Loucy (cell line): ENCODE measurements around the gene IMMT.
"Not testable (repeated sequence)": the region's sequence is repeated elsewhere in the genome, so short reads cannot be mapped to it uniquely, and the experiment has no call there.

Source experiments
- EZH2phosphoT487 ChIP-seq: fragments of 200-600 bp; IDR thresholded peaks from 2 replicates; pipeline ENCODE4 v1.6.1; 2018; ENCODE audit warnings: antibody characterized with exemption, mild to moderate bottlenecking, moderate library complexity, borderline replicate concordance
- TF ChIP-seq, protein P1 (sequence below): fragments of 200-600 bp; sonication (generic); conservative IDR thresholded peaks from 2 replicates; pipeline ENCODE4 v1.5.1; 2014; ENCODE audit warnings: mild to moderate bottlenecking, antibody characterized with exemption, low read length

DNA sequence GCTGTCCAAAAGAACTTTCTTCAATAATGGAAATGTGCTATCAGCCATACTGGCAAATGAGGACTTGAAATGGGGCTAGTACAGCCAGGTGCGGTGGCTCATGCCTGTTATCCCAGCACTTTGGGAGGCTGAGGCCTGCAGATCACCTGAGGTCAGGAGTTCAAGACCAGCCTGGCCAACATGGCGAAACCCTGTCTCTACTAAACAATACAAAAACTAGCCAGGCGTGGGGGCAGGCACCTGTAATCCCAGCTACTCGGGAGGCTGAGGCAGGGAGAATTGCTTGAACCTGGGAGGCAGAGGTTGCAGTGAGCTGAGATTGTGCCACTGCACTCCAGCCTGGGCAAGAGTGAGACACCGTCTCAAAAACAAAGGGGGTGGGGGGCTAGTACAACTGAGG, 49.5 kb upstream of the IMMT start:
- TF ChIP-seq, protein P1, sequence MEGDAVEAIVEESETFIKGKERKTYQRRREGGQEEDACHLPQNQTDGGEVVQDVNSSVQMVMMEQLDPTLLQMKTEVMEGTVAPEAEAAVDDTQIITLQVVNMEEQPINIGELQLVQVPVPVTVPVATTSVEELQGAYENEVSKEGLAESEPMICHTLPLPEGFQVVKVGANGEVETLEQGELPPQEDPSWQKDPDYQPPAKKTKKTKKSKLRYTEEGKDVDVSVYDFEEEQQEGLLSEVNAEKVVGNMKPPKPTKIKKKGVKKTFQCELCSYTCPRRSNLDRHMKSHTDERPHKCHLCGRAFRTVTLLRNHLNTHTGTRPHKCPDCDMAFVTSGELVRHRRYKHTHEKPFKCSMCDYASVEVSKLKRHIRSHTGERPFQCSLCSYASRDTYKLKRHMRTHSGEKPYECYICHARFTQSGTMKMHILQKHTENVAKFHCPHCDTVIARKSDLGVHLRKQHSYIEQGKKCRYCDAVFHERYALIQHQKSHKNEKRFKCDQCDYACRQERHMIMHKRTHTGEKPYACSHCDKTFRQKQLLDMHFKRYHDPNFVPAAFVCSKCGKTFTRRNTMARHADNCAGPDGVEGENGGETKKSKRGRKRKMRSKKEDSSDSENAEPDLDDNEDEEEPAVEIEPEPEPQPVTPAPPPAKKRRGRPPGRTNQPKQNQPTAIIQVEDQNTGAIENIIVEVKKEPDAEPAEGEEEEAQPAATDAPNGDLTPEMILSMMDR = not testable (repeated sequence)
- TF ChIP-seq EZH2phosphoT487 = not testable (repeated sequence)
